H9 (cell line): ENCODE results near the gene RSU1. TPM values are rescaled to one million over a fixed set of nuclear protein-coding genes. Genes with fewer than 3 reads are reported as not detected.

Source experiments
- DNase-seq: peaks from one replicate; pipeline ENCODE4 v3.0.0-alpha.2; 2017
- H2AFZ ChIP-seq: one replicate; pipeline ENCODE4 v1.6.1; 2013; ENCODE audit warnings: mild to moderate bottlenecking, low read length, control low read depth, moderate library complexity
- H2AK5ac ChIP-seq: 2 replicates; pipeline ENCODE4 v1.6.1; 2013; ENCODE audit warnings: low read length, control low read depth, mixed read lengths; ENCODE audit not compliant: insufficient read length
- H2BK120ac ChIP-seq: one replicate; pipeline ENCODE4 v1.6.1; 2013; ENCODE audit warnings: low read depth, mild to moderate bottlenecking, low read length, control low read depth, inconsistent platforms; ENCODE audit not compliant: poor library complexity, severe bottlenecking
- H2BK12ac ChIP-seq: 2 replicates; pipeline ENCODE4 v1.6.1; 2013; ENCODE audit warnings: low read length, control low read depth, mixed read lengths, low read depth; ENCODE audit not compliant: insufficient read length
- H2BK15ac ChIP-seq: 2 replicates; pipeline ENCODE4 v1.6.1; 2013; ENCODE audit warnings: low read depth, low read length, control low read depth
- H2BK20ac ChIP-seq: one replicate; pipeline ENCODE4 v1.6.1; 2013; ENCODE audit warnings: low read depth, mild to moderate bottlenecking, low read length, control low read depth, inconsistent platforms; ENCODE audit not compliant: poor library complexity, severe bottlenecking
- H2BK5ac ChIP-seq: 2 replicates; pipeline ENCODE4 v1.6.1; 2013; ENCODE audit warnings: low read length, control low read depth, mixed read lengths; ENCODE audit not compliant: insufficient read length
- H3K14ac ChIP-seq: 2 replicates; pipeline ENCODE4 v1.6.1; 2013; ENCODE audit warnings: low read length, control low read depth; ENCODE audit not compliant: insufficient read depth
- H3K18ac ChIP-seq: 2 replicates; pipeline ENCODE4 v1.6.1; 2013; ENCODE audit warnings: low read depth, mild to moderate bottlenecking, mixed read lengths, low read length, control low read depth; ENCODE audit not compliant: insufficient read length
- H3K23ac ChIP-seq: 2 replicates; pipeline ENCODE4 v1.6.1; 2013; ENCODE audit warnings: low read length, control low read depth, mixed read lengths, low read depth; ENCODE audit not compliant: insufficient read length
- H3K23me2 ChIP-seq: 2 replicates; pipeline ENCODE4 v1.6.1; 2013; ENCODE audit warnings: low read depth, mild to moderate bottlenecking, mixed read lengths, low read length, control low read depth; ENCODE audit not compliant: insufficient read length, poor library complexity, severe bottlenecking
- H3K27ac ChIP-seq: 2 replicates; pipeline ENCODE4 v1.5.1; 2013; ENCODE audit warnings: low read length, control low read depth, mixed read lengths, low read depth; ENCODE audit not compliant: insufficient read length
- H3K27me3 ChIP-seq: 2 replicates; pipeline ENCODE4 v1.6.1; 2013; ENCODE audit warnings: low read length, control low read depth, inconsistent platforms; ENCODE audit not compliant: insufficient read depth
- H3K4ac ChIP-seq: 2 replicates; pipeline ENCODE4 v1.6.1; 2013; ENCODE audit warnings: low read depth, mild to moderate bottlenecking, control low read depth, inconsistent platforms, low read length, moderate library complexity
- H3K4me1 ChIP-seq: 2 replicates; pipeline ENCODE4 v1.6.1; 2013; ENCODE audit warnings: low read length, control low read depth, inconsistent platforms; ENCODE audit not compliant: insufficient read depth
- H3K4me2 ChIP-seq: 2 replicates; pipeline ENCODE4 v1.6.1; 2013; ENCODE audit warnings: low read length, control low read depth, mixed read lengths; ENCODE audit not compliant: insufficient read length, insufficient read depth
- H3K56ac ChIP-seq: 2 replicates; pipeline ENCODE4 v1.6.1; 2013; ENCODE audit warnings: low read depth, mild to moderate bottlenecking, mixed read lengths, low read length, control low read depth; ENCODE audit not compliant: insufficient read length
- H3K79me1 ChIP-seq: 2 replicates; pipeline ENCODE4 v1.6.1; 2013; ENCODE audit warnings: low read depth, mild to moderate bottlenecking, moderate library complexity, low read length, control low read depth, inconsistent platforms; ENCODE audit not compliant: insufficient read depth, poor library complexity, severe bottlenecking
- H3K79me2 ChIP-seq: 2 replicates; pipeline ENCODE4 v1.6.1; 2013; ENCODE audit warnings: low read length, control low read depth, inconsistent platforms; ENCODE audit not compliant: insufficient read depth
- H3K9ac ChIP-seq: 2 replicates; pipeline ENCODE4 v1.6.1; 2013; ENCODE audit warnings: low read length, control low read depth, mixed read lengths; ENCODE audit not compliant: insufficient read length; ENCODE audit errors: extremely low read depth
- H3K9me3 ChIP-seq: one replicate; pipeline ENCODE4 v1.6.1; 2013; ENCODE audit warnings: low read depth, low read length, inconsistent platforms; ENCODE audit not compliant: control insufficient read depth
- H3T11ph ChIP-seq: one replicate; pipeline ENCODE4 v1.6.1; 2013; ENCODE audit warnings: mild to moderate bottlenecking, low read length, control low read depth, inconsistent platforms
- H4K20me1 ChIP-seq: one replicate; pipeline ENCODE4 v1.6.1; 2013; ENCODE audit not compliant: control insufficient read depth, insufficient read length, insufficient read depth
- H4K5ac ChIP-seq: 2 replicates; pipeline ENCODE4 v1.6.1; 2013; ENCODE audit warnings: low read depth, mild to moderate bottlenecking, mixed read lengths, low read length, control low read depth; ENCODE audit not compliant: insufficient read length
- H4K8ac ChIP-seq: replicated peaks from 2 replicates; pipeline ENCODE4 v1.6.1; 2013; ENCODE audit warnings: low read length, control low read depth, mixed read lengths, low read depth; ENCODE audit not compliant: insufficient read length
- H4K91ac ChIP-seq: 2 replicates; pipeline ENCODE4 v1.6.1; 2013; ENCODE audit warnings: low read depth, mild to moderate bottlenecking, moderate library complexity, mixed read lengths, low read length, control low read depth; ENCODE audit not compliant: insufficient read length
- H3K27ac Mint-ChIP-seq, 3 experiments: 2 replicates in 2 of 3; 3 replicates in 1 of 3; pipeline ENCODE4 v1.8.0; 2020 to 2021; ENCODE audit warnings: mixed read lengths in 3 of 3, mild to moderate bottlenecking in 1 of 3, moderate library complexity in 1 of 3
- H3K27me3 Mint-ChIP-seq: 2 replicates; pipeline ENCODE4 v1.8.0; 2021; ENCODE audit warnings: low read depth, mild to moderate bottlenecking, moderate library complexity, mixed read lengths
- H3K36me3 Mint-ChIP-seq, 3 experiments: 2 replicates in 2 of 3; 3 replicates in 1 of 3; pipeline ENCODE4 v1.8.0; 2020 to 2021; ENCODE audit warnings: low read depth in 3 of 3, mixed read lengths in 3 of 3; ENCODE audit not compliant: insufficient read depth in 1 of 3
- H3K4me1 Mint-ChIP-seq, 2 experiments: 2 replicates each; pipeline ENCODE4 v1.8.0; 2020; ENCODE audit warnings: mixed read lengths in 2 of 2
- H3K4me3 Mint-ChIP-seq, 2 experiments: 2 replicates in 1 of 2; 3 replicates in 1 of 2; pipeline ENCODE4 v1.8.0; 2020 to 2021; ENCODE audit warnings: mild to moderate bottlenecking in 2 of 2, mixed read lengths in 2 of 2, moderate library complexity in 1 of 2
- H3K9me3 Mint-ChIP-seq, 2 experiments: 2 replicates in 1 of 2; 3 replicates in 1 of 2; pipeline ENCODE4 v1.8.0; 2020; ENCODE audit warnings: mild to moderate bottlenecking in 2 of 2, mixed read lengths in 2 of 2, moderate library complexity in 1 of 2
- WGBS: extraction: QIAGEN DNeasy Blood & Tissue Kit; methylation state at CpG from one replicate; pipeline ENCODE4 v1.1.7; 2013; ENCODE audit warnings: missing lambda C conversion rate, low lambda C conversion rate, mixed read lengths; ENCODE audit not compliant: insufficient read length; ENCODE audit errors: extremely low coverage; 5-methylcytosine and 5-hydroxymethylcytosine counted together
- total RNA-seq: library from RNA; stranded (reverse); gene quantifications from 2 replicates; pipeline ENCODE4 v1.2.1, GENCODE V29; 2021
- TF ChIP-seq, protein P1 (sequence below): fragments of 200-600 bp; sonication (generic); conservative IDR thresholded peaks from 3 replicates; pipeline ENCODE4 v1.8.0; 2021; ENCODE audit warnings: antibody characterized with exemption, mild to moderate bottlenecking

Gene RSU1
- total RNA-seq, 1 experiment from 2014 or later, result 59.4 TPM

DNA sequence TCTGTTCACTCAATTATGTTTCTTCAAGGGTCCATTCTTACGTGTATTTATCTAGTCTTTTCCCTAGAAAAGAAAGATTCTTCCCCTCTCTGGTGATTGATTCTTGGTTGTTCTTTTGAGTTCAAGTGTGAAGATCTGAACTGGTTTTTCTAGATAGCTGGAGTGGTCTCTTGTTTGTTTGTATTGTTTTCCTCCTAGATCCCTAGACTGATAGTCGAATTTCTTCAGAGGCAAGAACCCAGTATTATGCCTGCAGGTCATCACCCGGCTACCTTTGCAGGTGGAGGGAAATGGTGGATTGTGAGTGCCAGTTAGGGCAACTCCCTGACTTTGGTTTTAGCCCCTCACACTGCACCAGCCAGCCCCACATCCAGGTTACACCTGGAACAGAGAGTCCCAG lies 2.2 kb upstream of the RSU1 start:
- peaks cover 24 to 27% of the 10 kb centered on the region in 2 experiments for H3K9me3 Mint-ChIP-seq
- Histone ChIP-seq H4K91ac (no peak overlapping the region), H4K8ac (no peak overlapping the region), H2AFZ (no peak overlapping the region), H3K14ac (no peak overlapping the region), H3K18ac (no peak overlapping the region), H3K56ac (no peak overlapping the region), H3K79me1 (no peaks in the 10 kb centered on the region), H4K5ac (no peak overlapping the region), H2BK15ac (no peak overlapping the region), H3K4ac (no peak overlapping the region), H3K4me2 (no peak overlapping the region), H3K27ac (no peak overlapping the region), H3K9me3 (peaks cover 20% of the 10 kb centered on the region), H3K79me2 (no peaks in the 10 kb centered on the region), H3K23ac (no peak overlapping the region), H3K9ac (no peak overlapping the region), H3K23me2 (peaks cover 4% of the 10 kb centered on the region), H2BK20ac (no peak overlapping the region), H2BK5ac (no peak overlapping the region), H2BK12ac (no peak overlapping the region), H2BK120ac (no peak overlapping the region), H3T11ph (no peak overlapping the region), H3K27me3 (no peaks in the 10 kb centered on the region; the same call in 1 of the 2 replicates), H2AK5ac (no peak overlapping the region), H4K20me1 (no peaks in the 10 kb centered on the region), H3K4me1 (0 out of 2 replicates have a peak, but pooled peaks cover 2% of the 10 kb centered on the region)
- no peak overlapping the region for H3K4me3 Mint-ChIP-seq
- peaks cover 19 to 22% (median 20%) of the 10 kb centered on the region in 3 experiments for H3K36me3 Mint-ChIP-seq
- peaks cover 9 to 14% of the 10 kb centered on the region in 2 experiments for H3K4me1 Mint-ChIP-seq
- WGBS, result no CpG with 5 or more reads among the region's 3 CpGs
- TF ChIP-seq, protein P1, sequence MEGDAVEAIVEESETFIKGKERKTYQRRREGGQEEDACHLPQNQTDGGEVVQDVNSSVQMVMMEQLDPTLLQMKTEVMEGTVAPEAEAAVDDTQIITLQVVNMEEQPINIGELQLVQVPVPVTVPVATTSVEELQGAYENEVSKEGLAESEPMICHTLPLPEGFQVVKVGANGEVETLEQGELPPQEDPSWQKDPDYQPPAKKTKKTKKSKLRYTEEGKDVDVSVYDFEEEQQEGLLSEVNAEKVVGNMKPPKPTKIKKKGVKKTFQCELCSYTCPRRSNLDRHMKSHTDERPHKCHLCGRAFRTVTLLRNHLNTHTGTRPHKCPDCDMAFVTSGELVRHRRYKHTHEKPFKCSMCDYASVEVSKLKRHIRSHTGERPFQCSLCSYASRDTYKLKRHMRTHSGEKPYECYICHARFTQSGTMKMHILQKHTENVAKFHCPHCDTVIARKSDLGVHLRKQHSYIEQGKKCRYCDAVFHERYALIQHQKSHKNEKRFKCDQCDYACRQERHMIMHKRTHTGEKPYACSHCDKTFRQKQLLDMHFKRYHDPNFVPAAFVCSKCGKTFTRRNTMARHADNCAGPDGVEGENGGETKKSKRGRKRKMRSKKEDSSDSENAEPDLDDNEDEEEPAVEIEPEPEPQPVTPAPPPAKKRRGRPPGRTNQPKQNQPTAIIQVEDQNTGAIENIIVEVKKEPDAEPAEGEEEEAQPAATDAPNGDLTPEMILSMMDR, result no peak
- no peak overlapping the region for H3K27ac Mint-ChIP-seq
- DNase-seq, result no peak
- H3K27me3 Mint-ChIP-seq, result peaks cover 13% of the 10 kb centered on the region
